ENCODE measurements around the gene GDF11. TPM values are rescaled to one million over a fixed set of nuclear protein-coding genes. Genes with fewer than 3 reads are reported as not detected.
A peak's percentile ranks its signal among the peaks of the same experiment; 100 is the strongest.

Gene GDF11
- total RNA-seq, 1 donor from 2014 or later, result 1.1 TPM

- DNase-seq (ENCODE audit: low spot score) (no peak), ATAC-seq (no peak)
Measured at GRCh38 chr12:55706568-55707218, 36.2 kb upstream of the GDF11 start.

GRCh38 chr12:55707219-55707671 lies 35.7 kb upstream of the GDF11 start:
- peak; percentile 12 for ATAC-seq
- DNase-seq (ENCODE audit: low spot score), result no peak

DNA sequence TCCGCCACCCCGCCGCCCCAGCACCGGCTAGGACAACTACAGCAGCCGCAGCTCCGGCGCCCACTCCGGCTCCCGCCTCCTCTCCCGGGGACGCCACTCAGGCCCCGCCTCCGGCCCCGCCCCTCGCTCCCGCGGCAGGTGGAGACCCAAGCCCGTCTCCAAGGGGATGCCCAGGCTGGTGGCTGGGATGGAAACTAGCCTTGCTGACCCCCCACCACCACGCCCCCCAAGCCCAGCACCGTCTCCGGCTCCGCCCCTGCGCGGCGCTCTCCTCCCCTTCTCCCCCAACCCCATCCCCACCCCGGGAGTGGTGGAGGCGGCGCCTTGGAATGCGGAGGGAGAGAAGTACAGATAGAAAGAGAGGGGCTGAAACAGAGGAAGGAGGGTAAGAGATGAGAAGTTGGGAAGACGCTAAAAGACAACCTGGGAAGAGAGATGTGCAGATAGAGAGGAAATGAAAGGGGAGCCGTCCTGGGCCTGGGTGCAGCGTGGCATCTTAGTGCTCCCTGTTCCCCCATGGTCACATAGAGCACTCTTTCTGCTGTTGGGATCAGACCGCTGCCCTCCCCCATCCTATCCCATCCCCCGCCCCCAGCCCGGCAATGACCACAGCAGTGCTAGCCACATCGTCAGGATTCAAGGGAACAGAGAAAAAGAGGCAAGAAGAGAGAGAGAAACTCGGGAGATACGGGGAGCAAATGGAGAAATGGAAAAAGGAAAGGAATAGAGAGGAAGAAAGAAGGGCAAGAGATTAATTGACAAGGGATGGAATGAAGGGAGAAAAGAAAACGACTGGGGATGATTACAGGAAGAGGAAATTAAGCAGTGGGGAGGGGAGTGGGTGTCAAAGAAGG lies 34.9 kb upstream of the GDF11 start, which contains the start of gene ITGA7:
TSS of gene ITGA7 (minus strand) at position 64 of the 854 bp plus-strand sequence. CDS start 222 bp downstream, outside the sequence.
- ATAC-seq (peak; percentile 78), DNase-seq (ENCODE audit: low spot score) (peak; percentile 60)

GRCh38 chr12:55708695-55709233 lies 34.2 kb upstream of the GDF11 start:
- DNase-seq (ENCODE audit: low spot score), result no peak
- ATAC-seq, result no peak

DNA sequence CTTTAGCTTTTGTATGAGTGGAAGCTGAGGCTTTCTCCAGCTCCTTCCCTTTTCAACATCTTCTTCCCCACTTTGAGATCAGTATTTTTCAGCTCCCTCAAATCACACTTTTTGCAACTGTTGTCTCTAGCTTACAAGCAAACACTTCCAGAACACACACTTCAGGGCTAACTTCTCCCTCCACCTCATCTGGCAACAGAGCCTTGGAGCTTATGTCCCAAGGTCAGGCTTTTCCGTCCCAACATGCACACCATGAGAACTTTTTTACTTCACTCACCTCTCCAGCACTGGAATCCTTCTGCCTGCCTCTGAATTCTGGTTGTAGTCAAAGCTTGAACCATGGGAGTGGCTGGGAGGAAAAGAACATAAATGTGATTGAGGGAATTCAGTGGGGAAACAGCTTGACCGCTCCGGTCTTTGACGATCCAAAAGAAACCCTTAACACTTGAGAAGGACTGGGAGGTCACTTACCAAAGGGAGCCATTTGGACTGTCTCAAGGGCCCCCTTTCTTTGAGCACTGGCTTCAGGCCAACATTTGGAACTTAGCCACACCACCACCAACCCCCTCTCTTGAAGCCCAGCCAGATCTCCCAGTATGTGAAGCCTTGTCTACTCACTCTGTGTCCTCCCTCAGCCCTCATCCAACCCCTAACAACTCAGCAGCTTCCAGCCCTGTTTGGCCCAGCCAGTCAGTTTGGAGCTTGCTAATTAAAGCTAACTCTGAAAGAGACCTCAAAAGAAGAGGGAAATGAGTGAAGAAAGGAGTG lies 31.0 kb upstream of the GDF11 start:
- DNase-seq (ENCODE audit: low spot score), result no peak

DNA sequence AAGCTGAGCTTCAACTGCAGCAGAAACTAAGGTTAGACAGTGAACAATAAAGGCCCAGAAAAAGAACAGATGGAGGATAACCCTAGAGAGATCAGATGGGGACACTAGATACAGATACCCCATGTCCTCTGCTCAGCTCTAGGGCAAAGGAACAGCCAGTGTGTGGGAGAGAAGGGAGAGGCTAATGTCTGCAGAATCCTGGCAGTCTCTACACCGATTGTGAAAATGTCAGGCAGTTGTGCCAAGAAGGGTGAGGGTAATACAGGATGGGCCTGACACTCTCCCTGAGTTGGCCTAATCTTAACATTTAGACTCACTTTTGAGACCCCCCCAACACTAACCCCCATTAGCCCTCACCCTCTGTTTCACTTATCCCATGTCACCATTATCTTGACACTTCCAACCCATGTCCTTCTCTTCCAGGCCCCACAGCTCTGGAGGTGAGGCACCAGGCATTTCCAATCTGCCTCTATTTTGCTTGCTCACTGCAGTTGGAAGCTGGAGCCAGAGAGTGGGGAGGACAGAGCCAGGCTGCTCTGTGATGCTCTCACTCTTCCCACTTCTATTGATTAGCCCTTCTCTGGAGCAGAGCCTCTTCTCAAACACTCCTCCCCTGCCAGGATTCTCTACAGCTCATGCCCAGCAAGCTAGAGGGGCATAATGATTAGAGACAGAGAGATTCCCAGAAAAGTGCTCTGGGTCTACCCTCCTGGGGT lies 30.1 kb upstream of the GDF11 start:
- peak; percentile 68 for ATAC-seq
- peak; percentile 71 for DNase-seq (ENCODE audit: low spot score)

More for the DNA sequence above, 31.0 kb upstream of the GDF11 start:
- no peak for ATAC-seq

- DNase-seq (ENCODE audit: low spot score) (no peak), ATAC-seq (no peak)
Measured at GRCh38 chr12:55713721-55714120, 29.2 kb upstream of the GDF11 start.

- no peak for DNase-seq (ENCODE audit: low spot score)
- ATAC-seq, result no peak
Measured at GRCh38 chr12:55715169-55715764, 27.7 kb upstream of the GDF11 start.

GRCh38 chr12:55715833-55716581 lies 26.9 kb upstream of the GDF11 start, which contains the start of gene BLOC1S1:
Gene BLOC1S1, plus strand, starts transcription at chr12:55716046. Its CDS starts 6 bp downstream, at chr12:55716052.
- ATAC-seq, result peak; percentile 68
- peak; percentile 95 for DNase-seq (ENCODE audit: low spot score)

DNA sequence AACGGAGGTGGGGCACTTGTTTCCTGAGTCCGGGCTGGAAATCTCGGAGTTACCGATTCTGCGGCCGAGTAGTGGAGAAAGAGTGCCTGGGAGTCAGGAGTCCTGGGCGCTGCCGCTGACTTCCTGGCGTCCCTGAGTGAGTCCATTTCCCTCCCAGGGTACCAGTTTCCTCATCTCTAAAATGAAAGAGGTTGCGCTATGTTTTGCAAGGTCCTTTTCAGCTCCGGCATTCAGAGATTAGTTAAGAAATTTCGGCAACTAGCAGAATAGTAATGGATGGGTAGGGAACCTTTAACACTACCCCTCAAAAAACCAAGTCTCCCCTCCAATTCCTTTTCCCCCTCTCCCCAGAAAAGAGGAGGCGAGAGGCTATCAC lies 26.4 kb upstream of the GDF11 start:
- ATAC-seq, result no peak
- no peak for DNase-seq (ENCODE audit: low spot score)

DNA sequence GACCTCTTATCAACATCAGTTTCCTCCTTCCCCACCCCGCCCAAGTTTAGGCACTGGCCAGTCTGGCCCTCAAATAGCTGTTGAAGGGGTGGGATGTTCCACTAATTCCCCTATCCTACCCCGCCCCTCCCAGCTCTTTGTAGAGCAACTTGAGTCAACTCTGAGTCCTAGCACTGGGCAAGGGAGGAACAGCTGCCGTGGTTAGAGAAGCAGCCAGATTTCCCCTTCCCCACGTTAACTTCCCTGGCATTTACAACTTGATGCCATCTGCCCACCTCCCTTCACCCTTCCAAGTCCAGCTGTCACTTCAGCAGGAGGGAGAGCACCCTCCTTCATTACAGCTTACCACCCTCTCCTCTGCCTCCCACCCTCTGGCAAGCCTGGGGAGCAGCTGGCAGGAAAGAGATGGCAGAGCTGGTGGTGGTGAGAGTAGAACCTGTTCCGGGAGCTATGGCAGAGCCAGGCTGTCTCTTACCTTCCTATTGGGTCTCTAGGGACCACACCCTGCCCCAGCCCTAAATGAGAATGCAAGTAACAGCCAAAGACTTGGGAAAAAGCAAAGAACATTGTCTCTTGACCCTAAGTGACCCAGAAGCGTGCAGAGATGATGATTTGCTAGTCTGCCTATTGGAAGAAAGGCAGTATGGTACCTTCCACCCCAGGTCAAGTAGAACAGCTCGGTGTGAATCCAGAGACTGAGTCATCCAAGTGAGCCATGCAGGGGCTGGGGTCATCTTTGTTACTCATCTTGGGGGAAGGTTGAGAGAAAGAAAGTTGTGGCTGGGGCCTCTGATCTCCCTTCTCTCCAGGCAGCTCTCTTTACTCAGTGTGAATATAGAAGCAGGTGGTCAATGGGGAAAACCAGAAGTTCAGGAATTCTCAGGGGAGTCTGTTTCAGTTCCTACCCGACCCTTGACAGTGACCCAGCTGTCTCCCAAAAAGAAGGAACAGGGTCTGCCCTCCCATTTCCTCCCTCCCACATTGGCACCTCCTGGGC lies 25.6 kb upstream of the GDF11 start:
- DNase-seq (ENCODE audit: low spot score) (no peak), ATAC-seq (no peak)

DNA sequence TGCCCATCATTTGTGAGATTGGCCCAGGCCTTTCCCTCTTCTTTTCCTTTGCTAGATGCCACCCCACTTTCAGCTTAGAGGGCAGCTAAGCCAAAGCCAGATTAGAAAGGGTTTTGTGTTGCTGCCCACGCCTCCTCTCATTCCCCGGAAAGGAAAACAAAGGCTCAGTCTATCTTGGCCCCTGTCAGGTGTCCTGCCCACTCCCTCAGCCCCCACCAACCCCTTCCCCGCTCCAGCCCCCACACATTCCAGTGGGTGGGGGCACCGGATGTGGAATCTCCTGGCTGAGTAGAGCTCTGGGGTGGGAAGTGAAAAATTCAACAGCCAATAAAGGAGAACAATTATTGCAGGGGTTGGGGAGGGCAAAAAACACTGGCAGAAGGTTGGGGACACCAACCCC lies 24.9 kb upstream of the GDF11 start:
- DNase-seq (ENCODE audit: low spot score) (no peak), ATAC-seq (no peak)

- ATAC-seq, result no peak
Measured at GRCh38 chr12:55718624-55719275, 24.2 kb upstream of the GDF11 start.

GRCh38 chr12:55719371-55719770 lies 23.6 kb upstream of the GDF11 start:
- ATAC-seq (no peak), DNase-seq (ENCODE audit: low spot score) (no peak)

More at GRCh38 chr12:55718624-55719275, 24.2 kb upstream of the GDF11 start:
- no peak for DNase-seq (ENCODE audit: low spot score)

- ATAC-seq (peak; percentile 69), DNase-seq (ENCODE audit: low spot score) (peak; percentile 91)
Measured at GRCh38 chr12:55720071-55720564, 22.8 kb upstream of the GDF11 start, which contains the start of gene RDH5. Gene RDH5, plus strand, starts transcription at chr12:55720393. Its CDS starts 792 bp downstream, at chr12:55721185.

DNA sequence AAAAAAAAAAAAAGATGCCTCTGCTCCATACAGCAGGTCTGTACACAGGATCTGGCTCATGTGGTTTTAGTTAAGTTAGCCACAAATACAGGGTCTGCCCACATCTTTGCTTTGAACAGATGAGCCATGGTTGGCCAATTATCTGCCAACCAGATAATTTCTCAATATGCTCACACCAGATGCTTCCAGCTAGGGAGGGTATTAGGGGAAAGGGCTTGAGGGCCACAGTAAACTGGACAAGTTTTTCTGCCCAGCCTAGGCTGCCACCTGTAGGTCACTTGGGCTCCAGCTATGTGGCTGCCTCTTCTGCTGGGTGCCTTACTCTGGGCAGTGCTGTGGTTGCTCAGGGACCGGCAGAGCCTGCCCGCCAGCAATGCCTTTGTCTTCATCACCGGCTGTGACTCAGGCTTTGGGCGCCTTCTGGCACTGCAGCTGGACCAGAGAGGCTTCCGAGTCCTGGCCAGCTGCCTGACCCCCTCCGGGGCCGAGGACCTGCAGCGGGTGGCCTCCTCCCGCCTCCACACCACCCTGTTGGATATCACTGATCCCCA lies 22.0 kb upstream of the GDF11 start:
- ATAC-seq (peak; percentile 71), DNase-seq (ENCODE audit: low spot score) (peak; percentile 80)

Measured in left lobe of liver (tissue), 2 donors.